NT2/D1 (cell line): Measurements from ENCODE around the gene DIAPH2.

Experiments used
- DNase-seq: peaks from one replicate; pipeline ENCODE4 v3.0.0-alpha.2; 2011; ENCODE audit warnings: low read depth, low spot score
- H3K27me3 ChIP-seq: 2 replicates; pipeline ENCODE4 v1.6.0; 2011; ENCODE audit warnings: mild to moderate bottlenecking; ENCODE audit not compliant: insufficient read length, insufficient read depth
- H3K36me3 ChIP-seq: 2 replicates; pipeline ENCODE4 v1.6.1; 2011; ENCODE audit warnings: mild to moderate bottlenecking, low read length, mixed read lengths; ENCODE audit not compliant: insufficient read depth, insufficient read length
- H3K4me1 ChIP-seq: 2 replicates; pipeline ENCODE4 v1.5.1; 2011; ENCODE audit not compliant: insufficient read depth, insufficient read length
- H3K4me3 ChIP-seq: 2 replicates; pipeline ENCODE4 v1.5.1; 2011; ENCODE audit warnings: low read depth; ENCODE audit not compliant: insufficient read length
- H3K9ac ChIP-seq: 2 replicates; pipeline ENCODE4 v1.6.0; 2011; ENCODE audit warnings: low read depth; ENCODE audit not compliant: insufficient read length
- H3K9me3 ChIP-seq: 2 replicates; pipeline ENCODE4 v1.5.1; 2011; ENCODE audit warnings: mild to moderate bottlenecking, low read length; ENCODE audit not compliant: insufficient read depth
- SUZ12 ChIP-seq: IDR thresholded peaks from 2 replicates; pipeline ENCODE4 v1.6.1; 2011; ENCODE audit not compliant: insufficient read length, insufficient read depth; ENCODE audit errors: extremely low read depth
- YY1 ChIP-seq: IDR thresholded peaks from 2 replicates; pipeline ENCODE4 v1.6.1; 2011; ENCODE audit not compliant: insufficient read length, insufficient read depth
- ZNF274 ChIP-seq: IDR thresholded peaks from 2 replicates; pipeline ENCODE4 v1.6.1; 2011; ENCODE audit warnings: mild to moderate bottlenecking, low read depth, low read length

DIAPH2 gene

GRCh38 chrX:96774116-96774515, 89.5 kb downstream of the DIAPH2 start:
- H3K4me1 ChIP-seq = no peaks in the 10 kb centered on the region
- H3K9ac ChIP-seq = no peak overlapping the region
- H3K9me3 ChIP-seq = no peaks in the 10 kb centered on the region
- H3K36me3 ChIP-seq = no peaks in the 10 kb centered on the region
- H3K4me3 ChIP-seq = no peak overlapping the region
- DNase-seq = no peak
- TF ChIP-seq SUZ12 (no peak), ZNF274 (no peak)
- no peaks in the 10 kb centered on the region for H3K27me3 ChIP-seq

GRCh38 chrX:96776966-96777365, 92.3 kb downstream of the DIAPH2 start:
- TF ChIP-seq ZNF274 (no peak), SUZ12 (no peak), YY1 (no peak)
- Histone ChIP-seq H3K9me3 (no peaks in the 10 kb centered on the region), H3K9ac (no peak overlapping the region), H3K4me3 (no peak overlapping the region), H3K36me3 (no peaks in the 10 kb centered on the region), H3K4me1 (no peaks in the 10 kb centered on the region), H3K27me3 (no peaks in the 10 kb centered on the region)
- no peak for DNase-seq

- Histone ChIP-seq H3K4me3 (no peak overlapping the region), H3K9ac (no peak overlapping the region), H3K9me3 (no peaks in the 10 kb centered on the region), H3K27me3 (no peaks in the 10 kb centered on the region), H3K4me1 (no peaks in the 10 kb centered on the region), H3K36me3 (no peaks in the 10 kb centered on the region)
- TF ChIP-seq SUZ12 = no peak
- TF ChIP-seq ZNF274 = no peak
- no peak for TF ChIP-seq YY1
- DNase-seq = no peak
These were observed 106.9 kb downstream of the DIAPH2 start for GRCh38 chrX:96791559-96791958.

- TF ChIP-seq ZNF274 (no peak), SUZ12 (no peak), YY1 (no peak)
- no peaks in the 10 kb centered on the region for H3K4me1 ChIP-seq
These were observed 107.4 kb downstream of the DIAPH2 start for GRCh38 chrX:96792047-96792446.

GRCh38 chrX:96798982-96799381, 114.3 kb downstream of the DIAPH2 start:
- H3K27me3 ChIP-seq = no peaks in the 10 kb centered on the region

More at GRCh38 chrX:96792047-96792446, 107.4 kb downstream of the DIAPH2 start:
- Histone ChIP-seq H3K27me3 (no peaks in the 10 kb centered on the region), H3K36me3 (no peaks in the 10 kb centered on the region), H3K9ac (no peak overlapping the region), H3K9me3 (no peaks in the 10 kb centered on the region), H3K4me3 (no peak overlapping the region)
- DNase-seq = no peak

GRCh38 chrX:96807318-96807717, 122.7 kb downstream of the DIAPH2 start:
- no peaks in the 10 kb centered on the region for H3K4me1 ChIP-seq
- no peak for DNase-seq
- no peaks in the 10 kb centered on the region for H3K27me3 ChIP-seq
- H3K36me3 ChIP-seq = no peaks in the 10 kb centered on the region
- H3K4me3 ChIP-seq = no peak overlapping the region
- H3K9me3 ChIP-seq = no peaks in the 10 kb centered on the region
- TF ChIP-seq YY1 (no peak), SUZ12 (no peak), ZNF274 (no peak)
- H3K9ac ChIP-seq = no peak overlapping the region

More at GRCh38 chrX:96798982-96799381, 114.3 kb downstream of the DIAPH2 start:
- DNase-seq = no peak
- TF ChIP-seq SUZ12 (no peak), ZNF274 (no peak), YY1 (no peak)
- no peak overlapping the region for H3K9ac ChIP-seq
- H3K4me1 ChIP-seq = no peaks in the 10 kb centered on the region
- H3K4me3 ChIP-seq = no peak overlapping the region
- no peaks in the 10 kb centered on the region for H3K36me3 ChIP-seq
- no peaks in the 10 kb centered on the region for H3K9me3 ChIP-seq

GRCh38 chrX:96820935-96821334, 136.3 kb downstream of the DIAPH2 start:
- no peaks in the 10 kb centered on the region for H3K9me3 ChIP-seq
- H3K36me3 ChIP-seq = no peaks in the 10 kb centered on the region
- no peak for DNase-seq
- no peak overlapping the region for H3K4me3 ChIP-seq
- H3K9ac ChIP-seq = no peak overlapping the region
- TF ChIP-seq YY1 = no peak
- TF ChIP-seq ZNF274 = no peak
- no peaks in the 10 kb centered on the region for H3K27me3 ChIP-seq
- no peaks in the 10 kb centered on the region for H3K4me1 ChIP-seq

- H3K4me1 ChIP-seq = no peaks in the 10 kb centered on the region
- no peaks in the 10 kb centered on the region for H3K27me3 ChIP-seq
- H3K9ac ChIP-seq = no peak overlapping the region
- H3K9me3 ChIP-seq = no peaks in the 10 kb centered on the region
- no peak for DNase-seq
- no peaks in the 10 kb centered on the region for H3K36me3 ChIP-seq
- no peak for TF ChIP-seq ZNF274
- TF ChIP-seq YY1 = no peak
- TF ChIP-seq SUZ12 = no peak
- no peak overlapping the region for H3K4me3 ChIP-seq
These were observed 139.5 kb downstream of the DIAPH2 start for GRCh38 chrX:96824166-96824565.
